IMR-90 (cell line): ENCODE measurements around the gene PPIL6.

Experiments used
- BHLHE40 ChIP-seq: fragments of 150-350 bp; IDR thresholded peaks from 2 replicates; pipeline ENCODE4 v1.6.1; 2016; ENCODE audit warnings: mild to moderate bottlenecking, low read depth, low read length
- CTCF ChIP-seq: conservative IDR thresholded peaks from 2 replicates; pipeline ENCODE4 v1.5.1; 2012; ENCODE audit warnings: mild to moderate bottlenecking, low read depth, low read length, improper control_type of control experiment
- ELK1 ChIP-seq: fragments of 150-350 bp; IDR thresholded peaks from 2 replicates; pipeline ENCODE4 v1.6.1; 2016; ENCODE audit warnings: low read depth, mild to moderate bottlenecking, low read length, moderate library complexity, borderline replicate concordance
- MAFK ChIP-seq: IDR thresholded peaks from 2 replicates; pipeline ENCODE4 v1.6.1; 2012; ENCODE audit warnings: low read depth, low read length, improper control_type of control experiment
- MAZ ChIP-seq: IDR thresholded peaks from 2 replicates; pipeline ENCODE4 v1.6.1; 2012; ENCODE audit warnings: low read depth, mild to moderate bottlenecking, low read length, improper control_type of control experiment, moderate library complexity, borderline replicate concordance
- MXI1 ChIP-seq: IDR thresholded peaks from 2 replicates; pipeline ENCODE4 v1.6.1; 2012; ENCODE audit warnings: low read depth, mild to moderate bottlenecking, low read length, moderate library complexity, borderline replicate concordance
- POLR2A ChIP-seq: IDR thresholded peaks from 2 replicates; pipeline ENCODE4 v1.6.1; 2012; ENCODE audit warnings: mild to moderate bottlenecking, low read depth, low read length
- RAD21 ChIP-seq: IDR thresholded peaks from 2 replicates; pipeline ENCODE4 v1.6.1; 2012; ENCODE audit warnings: low read length, improper control_type of control experiment
- RCOR1 ChIP-seq: IDR thresholded peaks from 2 replicates; pipeline ENCODE4 v1.6.1; 2012; ENCODE audit warnings: mild to moderate bottlenecking, low read length, improper control_type of control experiment; ENCODE audit not compliant: insufficient replicate concordance
- RFX5 ChIP-seq: IDR thresholded peaks from 2 replicates; pipeline ENCODE4 v1.8.0; 2012; ENCODE audit warnings: low read depth, mild to moderate bottlenecking, low read length, moderate library complexity

- TF ChIP-seq CTCF (no peak), POLR2A (no peak), ELK1 (no peak), BHLHE40 (no peak), RAD21 (no peak), MXI1 (no peak), MAZ (no peak), MAFK (no peak), RCOR1 (no peak), RFX5 (no peak)
Observed at GRCh38 chr6:109480993-109481480, 40.6 kb upstream of the PPIL6 start.
